K562 (cell line): Measurements from ENCODE around the gene STRN3. TPM values are rescaled to one million over a fixed set of nuclear protein-coding genes. Genes with fewer than 3 reads are reported as not detected.

Experiments
- ATF4 ChIP-seq: fragments of 450-650 bp; formaldehyde crosslinking; IDR thresholded peaks from 2 replicates; pipeline ENCODE4 v1.4.0; 2022; ENCODE audit warnings: mild to moderate bottlenecking, moderate library complexity
- ERF ChIP-seq: fragments of 450-650 bp; formaldehyde crosslinking; IDR thresholded peaks from 2 replicates; pipeline ENCODE4 v1.4.0; 2020; ENCODE audit warnings: mild to moderate bottlenecking, mixed read lengths
- ETV6 ChIP-seq, 3 experiments: fragments of 150-350 bp in 1 of 3; sonication (generic) in 1 of 3; formaldehyde crosslinking in 1 of 3; IDR thresholded peaks; 2 replicates each; pipeline versions ENCODE4 v1.6.1 to v1.8.0; 2014 to 2022; ENCODE audit warnings: borderline replicate concordance in 2 of 3, low read depth in 2 of 3, antibody characterized with exemption in 1 of 3, low read length in 1 of 3, mild to moderate bottlenecking in 1 of 3, missing genetic modification reagents in 1 of 3
- FOXO4 ChIP-seq: fragments of 450-650 bp; formaldehyde crosslinking; IDR thresholded peaks from 2 replicates; pipeline ENCODE4 v1.4.0; 2020; ENCODE audit warnings: mild to moderate bottlenecking, moderate library complexity
- LCOR ChIP-seq: sonication (generic); formaldehyde crosslinking; IDR thresholded peaks from 2 replicates; pipeline ENCODE4 v1.8.0; 2022; ENCODE audit warnings: mild to moderate bottlenecking, missing genetic modification reagents
- MAFK ChIP-seq: IDR thresholded peaks from 2 replicates; pipeline ENCODE4 v1.6.1; 2011; ENCODE audit warnings: low read length, improper control_type of control experiment
- MYNN ChIP-seq, 2 experiments: sonication (generic); formaldehyde crosslinking in 1 of 2; IDR thresholded peaks; 2 replicates each; pipeline versions ENCODE4 v1.5.0 to v1.6.1; 2016 to 2020; ENCODE audit warnings: antibody characterized with exemption in 1 of 2, missing genetic modification reagents in 1 of 2
- NEUROD1 ChIP-seq: fragments of 150-350 bp; IDR thresholded peaks from 2 replicates; pipeline ENCODE4 v1.6.1; 2014; ENCODE audit warnings: borderline replicate concordance, low read length, low read depth; ENCODE audit not compliant: partially characterized antibody
- RBM22 ChIP-seq: fragments of 200-400 bp; formaldehyde crosslinking; IDR thresholded peaks from 2 replicates; pipeline ENCODE4 v1.6.1; 2018; ENCODE audit warnings: low read length, low read depth; ENCODE audit not compliant: poor library complexity, severe bottlenecking
- SP1 ChIP-seq: sonication (generic); formaldehyde crosslinking; IDR thresholded peaks from 2 replicates; pipeline ENCODE4 v1.8.1; 2022; ENCODE audit warnings: mild to moderate bottlenecking, missing genetic modification reagents
- TAF1 ChIP-seq: IDR thresholded peaks from 2 replicates; pipeline ENCODE4 v1.6.1; 2011; ENCODE audit warnings: mild to moderate bottlenecking, low read length, moderate library complexity; ENCODE audit not compliant: insufficient read depth, control insufficient read depth, severe bottlenecking; ENCODE audit errors: extremely low read depth
- TCFL5 ChIP-seq: fragments of 250-450 bp; sonication (Bioruptor Pico); conservative IDR thresholded peaks from 2 replicates; pipeline ENCODE4 v1.6.1; 2021; ENCODE audit warnings: mild to moderate bottlenecking, moderate library complexity, matching md5 sums
- THAP12 ChIP-seq: fragments of 250-450 bp; sonication (Bioruptor Pico); IDR thresholded peaks from 2 replicates; pipeline ENCODE4 v1.9.0; 2021; ENCODE audit warnings: mild to moderate bottlenecking, inconsistent platforms
- U2AF1 ChIP-seq: fragments of 200-400 bp; formaldehyde crosslinking; optimal IDR thresholded peaks from 2 replicates; pipeline ENCODE3; 2017; ENCODE audit warnings: mild to moderate bottlenecking, low read depth, low read length, moderate library complexity
- ZC3H8 ChIP-seq: fragments of 450-650 bp; IDR thresholded peaks from 2 replicates; pipeline ENCODE4 v1.6.1; 2017
- polyA plus RNA-seq, 8 experiments: library from polyadenylated mRNA; depleted of rRNA in 4 of 8; stranded (reverse) in 5 of 8; unstranded in 3 of 8; fragments of >200 nt; fragmentation: Nextera tagmentation in 2 of 8; fragmentation: Illumina TruSeq in 1 of 8; extraction: Ambion mirVana in 2 of 8; extraction: Trizol in 1 of 8; gene quantifications; 2 replicates each; pipeline versions ENCODE4 v1.2.1 to v1.2.3, GENCODE V29; 2011 to 2014; ENCODE audit warnings: inconsistent platforms in 1 of 8, missing spikeins in 1 of 8
- total RNA-seq, 7 experiments: library from RNA; depleted of rRNA in 6 of 7; stranded (reverse); fragments of >200 nt in 6 of 7; fragmentation: Illumina TruSeq in 2 of 7; extraction: Trizol in 2 of 7; gene quantifications; 2 replicates each; pipeline versions ENCODE4 v1.2.1 to v1.2.3, GENCODE V29; 2011 to 2021; ENCODE audit warnings: low replicate concordance in 1 of 7
- TF ChIP-seq, protein P1 (sequence below): fragments of 200-800 bp; sonication (Bioruptor generic); IDR thresholded peaks from 2 replicates; pipeline ENCODE4 v1.6.1; 2016; ENCODE audit warnings: missing genetic modification characterization, missing compliant biosample characterization

The STRN3 gene
- total and polyA plus RNA-seq, 9 of the 15 experiments (the other 6 are each of a cell fraction or from before 2014, with no cell fraction given) = 5.9 to 29.1 (median 16.0) TPM

DNA sequence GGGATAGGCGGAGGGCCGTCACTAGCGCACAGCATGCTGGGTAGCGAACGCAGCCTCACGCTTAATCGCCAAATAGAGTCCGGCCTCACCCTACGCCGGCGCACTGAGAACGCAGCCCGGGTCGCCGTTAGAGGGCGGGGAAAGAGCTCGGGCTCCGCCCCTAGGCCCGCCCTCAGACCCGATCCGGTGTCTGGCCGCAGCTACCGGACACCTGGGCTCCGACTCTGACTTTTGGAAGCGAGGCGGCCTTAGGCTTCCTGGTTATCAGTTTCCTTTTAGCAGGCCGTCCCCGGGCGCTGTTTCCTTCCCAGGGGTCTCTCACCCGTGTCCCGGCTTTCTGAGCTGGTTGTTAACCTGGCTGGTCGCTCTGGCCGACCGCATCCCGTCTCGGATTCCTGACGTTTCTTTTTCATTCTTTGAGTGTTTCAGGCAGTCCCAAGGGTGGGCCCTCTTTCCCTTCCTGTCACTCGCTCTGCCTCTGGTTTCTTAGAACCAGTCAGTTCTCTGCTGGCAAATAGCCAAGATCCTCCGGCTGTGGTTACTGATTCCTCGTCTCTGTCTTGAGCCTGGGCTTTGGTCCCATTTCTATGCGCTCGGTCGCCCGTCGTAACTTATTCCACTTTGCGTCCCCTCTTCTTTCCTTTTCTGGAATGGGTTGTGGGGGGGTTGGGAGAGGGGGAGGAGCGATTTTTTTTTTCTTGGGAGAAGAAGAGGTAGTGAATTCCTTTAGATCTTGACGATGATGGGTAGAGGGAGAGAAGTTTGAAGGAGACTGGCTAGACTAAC, 464 bp upstream of the STRN3 start (continued):
- TF ChIP-seq THAP12 (CRISPR knock-in tag) = no peak
- TF ChIP-seq RBM22 = no peak
- TF ChIP-seq ZC3H8 = no peak; the same call in 1 of the 2 replicates
- TF ChIP-seq SP1 (CRISPR knock-in tag) = no peak; the same call in 1 of the 2 replicates
- TF ChIP-seq ERF (CRISPR knock-in tag) = no peak
- no peak; the same call in 1 of the 2 replicates for TF ChIP-seq MAFK
- 0 out of 2 replicates have a peak, but pooled peaks have one; percentile 16 for TF ChIP-seq LCOR (CRISPR knock-in tag)
- peak; percentile 37 for TF ChIP-seq TAF1
- TF ChIP-seq MYNN (IDR thresholded peaks at IDR 0.05) = peak; percentile 28; the same call in 1 of the 2 replicates
- TF ChIP-seq MYNN (CRISPR knock-in tag; IDR thresholded peaks at IDR 0.05) = no peak
- TF ChIP-seq U2AF1 = no peak
- TF ChIP-seq TCFL5 (CRISPR knock-in tag) = no peak
- TF ChIP-seq, protein P1, sequence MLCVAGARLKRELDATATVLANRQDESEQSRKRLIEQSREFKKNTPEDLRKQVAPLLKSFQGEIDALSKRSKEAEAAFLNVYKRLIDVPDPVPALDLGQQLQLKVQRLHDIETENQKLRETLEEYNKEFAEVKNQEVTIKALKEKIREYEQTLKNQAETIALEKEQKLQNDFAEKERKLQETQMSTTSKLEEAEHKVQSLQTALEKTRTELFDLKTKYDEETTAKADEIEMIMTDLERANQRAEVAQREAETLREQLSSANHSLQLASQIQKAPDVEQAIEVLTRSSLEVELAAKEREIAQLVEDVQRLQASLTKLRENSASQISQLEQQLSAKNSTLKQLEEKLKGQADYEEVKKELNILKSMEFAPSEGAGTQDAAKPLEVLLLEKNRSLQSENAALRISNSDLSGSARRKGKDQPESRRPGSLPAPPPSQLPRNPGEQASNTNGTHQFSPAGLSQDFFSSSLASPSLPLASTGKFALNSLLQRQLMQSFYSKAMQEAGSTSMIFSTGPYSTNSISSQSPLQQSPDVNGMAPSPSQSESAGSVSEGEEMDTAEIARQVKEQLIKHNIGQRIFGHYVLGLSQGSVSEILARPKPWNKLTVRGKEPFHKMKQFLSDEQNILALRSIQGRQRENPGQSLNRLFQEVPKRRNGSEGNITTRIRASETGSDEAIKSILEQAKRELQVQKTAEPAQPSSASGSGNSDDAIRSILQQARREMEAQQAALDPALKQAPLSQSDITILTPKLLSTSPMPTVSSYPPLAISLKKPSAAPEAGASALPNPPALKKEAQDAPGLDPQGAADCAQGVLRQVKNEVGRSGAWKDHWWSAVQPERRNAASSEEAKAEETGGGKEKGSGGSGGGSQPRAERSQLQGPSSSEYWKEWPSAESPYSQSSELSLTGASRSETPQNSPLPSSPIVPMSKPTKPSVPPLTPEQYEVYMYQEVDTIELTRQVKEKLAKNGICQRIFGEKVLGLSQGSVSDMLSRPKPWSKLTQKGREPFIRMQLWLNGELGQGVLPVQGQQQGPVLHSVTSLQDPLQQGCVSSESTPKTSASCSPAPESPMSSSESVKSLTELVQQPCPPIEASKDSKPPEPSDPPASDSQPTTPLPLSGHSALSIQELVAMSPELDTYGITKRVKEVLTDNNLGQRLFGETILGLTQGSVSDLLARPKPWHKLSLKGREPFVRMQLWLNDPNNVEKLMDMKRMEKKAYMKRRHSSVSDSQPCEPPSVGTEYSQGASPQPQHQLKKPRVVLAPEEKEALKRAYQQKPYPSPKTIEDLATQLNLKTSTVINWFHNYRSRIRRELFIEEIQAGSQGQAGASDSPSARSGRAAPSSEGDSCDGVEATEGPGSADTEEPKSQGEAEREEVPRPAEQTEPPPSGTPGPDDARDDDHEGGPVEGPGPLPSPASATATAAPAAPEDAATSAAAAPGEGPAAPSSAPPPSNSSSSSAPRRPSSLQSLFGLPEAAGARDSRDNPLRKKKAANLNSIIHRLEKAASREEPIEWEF (CRISPR knock-in tag) = no peak
- TF ChIP-seq ETV6 (IDR thresholded peaks at IDR 0.05; ENCODE audit: borderline replicate concordance in 1 of 2, low read depth in 2 of 2, low read length in 1 of 2) = no peak
- no peak for TF ChIP-seq ETV6 (CRISPR knock-in tag; IDR thresholded peaks at IDR 0.05; ENCODE audit: borderline replicate concordance)
- no peak for TF ChIP-seq FOXO4 (CRISPR knock-in tag)
- TF ChIP-seq NEUROD1 = no peak
- TF ChIP-seq ATF4 = no peak
